GM19043 (cell line): ENCODE results near the gene ZNF681.
"Not testable (repeated sequence)": the region's sequence is repeated elsewhere in the genome, so short reads cannot be mapped to it uniquely, and the experiment has no call there.

ENCODE experiments used
- ATAC-seq: cut with Tn5 transposase; IDR thresholded peaks from one replicate; pipeline ENCODE4 v1.9.1; 2021; ENCODE audit warnings: low read depth; ENCODE audit not compliant: unreplicated experiment

Gene ZNF681

DNA sequence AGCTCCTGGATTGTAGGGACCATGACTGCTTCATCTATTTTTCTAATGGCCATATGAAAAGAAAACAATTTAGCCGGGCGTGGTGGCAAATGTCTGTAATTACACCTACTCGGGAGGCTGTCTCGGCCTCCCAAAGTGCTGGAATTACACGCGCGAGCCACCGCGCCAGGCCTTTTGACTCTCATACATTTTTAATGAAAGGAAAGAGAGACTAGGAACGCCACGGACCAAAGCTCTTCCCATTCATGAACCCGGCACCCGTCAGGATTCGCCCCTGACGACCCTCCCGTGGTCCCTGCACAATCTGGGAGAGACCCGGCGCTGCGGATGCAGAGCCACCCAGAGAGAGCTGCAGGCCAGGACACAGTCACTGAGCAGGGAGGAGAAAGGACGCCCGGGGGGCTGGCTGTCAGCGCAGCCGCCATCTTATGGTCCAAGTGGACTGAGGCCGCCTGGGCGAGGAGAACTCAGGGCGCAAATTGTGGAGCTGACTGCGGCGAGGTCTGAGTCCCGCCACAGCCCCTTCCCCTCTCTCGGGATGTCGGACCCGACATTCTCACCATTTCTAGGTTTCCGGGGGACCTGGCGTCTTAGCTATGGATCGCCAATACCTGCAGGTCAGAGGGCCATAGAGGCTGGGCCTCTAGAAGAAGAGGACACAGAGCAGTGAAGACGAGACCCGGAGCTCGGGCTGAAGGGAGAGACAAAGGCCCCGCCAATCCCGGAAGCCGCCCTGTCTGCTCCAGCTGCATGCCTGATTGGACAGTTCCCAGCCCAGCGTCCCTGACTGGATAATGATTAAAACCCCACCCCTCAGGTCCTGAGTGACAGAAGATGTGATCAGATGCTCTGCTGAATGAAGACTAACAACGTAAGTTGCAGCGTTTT is at the start of gene ZNF681:
Gene ZNF681, minus strand, starts transcription at position 705 of the 888 bp plus-strand sequence. Its CDS starts 142 bp downstream, at position 563.
- ATAC-seq, result peak; percentile 74

DNA sequence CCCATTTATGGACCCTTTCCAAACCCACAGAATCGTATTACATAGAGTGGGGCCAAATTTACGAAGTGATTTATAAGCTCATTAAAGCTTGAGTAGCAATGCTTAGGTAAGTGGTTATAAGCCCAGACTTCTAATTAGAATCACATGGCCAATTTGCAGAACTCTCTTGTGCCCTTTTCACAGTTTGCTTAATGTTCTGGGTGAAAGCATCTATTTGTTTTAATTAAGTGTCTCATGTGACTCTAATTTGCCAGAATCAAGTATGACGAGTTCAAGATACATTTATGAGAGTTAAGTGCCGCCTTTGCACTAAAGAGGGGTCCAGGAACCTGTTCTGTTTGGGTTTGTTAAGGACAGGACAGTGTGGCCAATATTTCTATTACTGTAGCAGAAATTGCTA is 46.0 kb upstream of the ZNF681 start:
- ATAC-seq, result no peak

DNA sequence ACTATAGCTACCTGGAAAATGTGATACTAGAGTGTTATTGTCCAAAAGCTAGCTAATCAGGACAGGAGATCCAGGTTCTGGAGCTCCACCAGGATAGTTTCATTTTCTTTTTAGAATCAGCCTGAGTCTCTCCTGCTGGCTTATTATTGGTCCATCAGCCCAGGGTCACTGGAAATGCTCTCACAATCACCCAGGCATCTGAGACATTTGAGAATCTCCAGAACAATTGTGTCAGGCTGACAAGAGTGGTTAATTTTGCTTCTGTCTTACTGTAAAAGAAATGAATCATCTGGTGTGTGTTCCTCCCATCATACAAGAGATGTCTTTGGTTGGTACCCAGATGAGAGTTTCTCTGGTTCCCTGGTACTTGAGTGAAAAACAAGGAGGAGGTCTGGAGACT is 43.6 kb upstream of the ZNF681 start:
- ATAC-seq, result no peak

DNA sequence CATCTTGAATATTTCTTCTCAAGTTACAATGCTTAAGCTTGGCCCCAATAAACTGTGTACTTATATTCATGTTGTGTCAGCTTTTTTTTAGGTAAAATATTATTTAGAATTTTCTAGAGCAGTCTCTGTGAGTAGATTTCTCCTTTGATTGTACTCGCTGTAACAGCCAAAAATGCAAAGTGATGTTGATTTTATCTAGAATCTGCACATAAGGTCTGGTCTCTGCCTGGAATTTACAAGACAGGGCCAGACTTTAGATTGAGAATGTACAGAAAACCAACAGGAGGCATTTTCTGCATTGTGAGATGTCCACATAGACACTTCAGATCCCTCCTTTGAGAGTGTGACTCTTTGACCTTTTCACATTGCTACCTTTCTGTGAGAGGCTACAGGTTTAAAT is 43.1 kb upstream of the ZNF681 start:
- ATAC-seq, result no peak

DNA sequence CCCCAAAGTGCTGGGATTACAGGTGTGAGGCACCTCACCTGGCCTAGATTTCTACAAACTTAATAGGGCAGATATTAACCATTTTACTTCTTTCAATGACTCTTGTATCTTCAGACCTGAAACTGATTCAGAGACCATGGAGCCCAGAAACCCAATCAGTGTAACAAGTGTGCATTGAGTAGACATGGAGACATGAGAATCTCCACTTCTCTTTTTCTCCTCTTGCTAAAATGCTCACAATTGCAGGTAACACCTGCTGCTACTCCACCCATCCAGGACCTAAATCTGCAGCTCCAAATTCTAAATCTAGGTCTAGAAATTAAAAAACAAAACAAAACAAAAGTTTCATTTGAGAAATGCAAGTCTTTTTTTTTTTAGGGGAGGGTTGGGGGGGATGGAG is 42.2 kb upstream of the ZNF681 start:
- no peak for ATAC-seq

DNA sequence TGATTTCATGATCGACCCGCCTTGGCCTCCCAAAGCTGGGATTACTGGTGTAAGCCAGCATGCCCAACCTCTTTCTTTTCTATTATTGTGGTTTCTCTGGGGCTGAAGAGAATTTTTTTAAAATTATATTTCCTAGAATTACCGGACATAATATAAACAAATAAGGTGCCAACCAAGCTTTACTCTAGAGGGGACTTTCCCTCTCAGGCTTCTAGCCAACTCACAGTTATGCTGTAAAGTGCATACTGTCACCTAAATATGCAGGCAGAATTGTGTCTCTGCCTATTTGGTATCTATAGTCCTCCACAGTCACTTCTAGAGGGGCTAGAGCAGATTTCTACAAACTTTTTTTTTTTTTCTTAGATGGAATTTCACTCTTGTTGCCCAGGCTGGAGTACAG is 41.6 kb upstream of the ZNF681 start:
- no peak for ATAC-seq

DNA sequence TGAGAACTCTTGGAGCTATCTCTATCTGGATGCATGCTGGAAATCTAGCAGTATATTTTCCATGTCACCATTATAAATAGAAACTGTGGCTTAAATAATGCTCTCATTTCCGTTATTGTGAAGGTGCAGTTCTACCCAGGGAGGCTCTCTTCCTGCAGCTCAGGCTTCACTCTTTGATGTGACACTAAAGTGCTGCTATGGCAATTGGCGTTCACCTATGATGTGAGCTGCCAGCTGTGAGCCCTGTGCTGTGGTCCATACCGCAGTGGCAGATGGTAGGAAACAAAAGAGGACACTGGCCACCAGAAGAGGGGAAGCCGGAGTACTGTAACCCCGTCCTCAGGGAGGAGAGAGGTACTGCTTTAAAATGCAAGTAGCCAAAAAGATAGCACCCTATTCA is 40.6 kb upstream of the ZNF681 start:
- ATAC-seq, result peak; percentile 61

DNA sequence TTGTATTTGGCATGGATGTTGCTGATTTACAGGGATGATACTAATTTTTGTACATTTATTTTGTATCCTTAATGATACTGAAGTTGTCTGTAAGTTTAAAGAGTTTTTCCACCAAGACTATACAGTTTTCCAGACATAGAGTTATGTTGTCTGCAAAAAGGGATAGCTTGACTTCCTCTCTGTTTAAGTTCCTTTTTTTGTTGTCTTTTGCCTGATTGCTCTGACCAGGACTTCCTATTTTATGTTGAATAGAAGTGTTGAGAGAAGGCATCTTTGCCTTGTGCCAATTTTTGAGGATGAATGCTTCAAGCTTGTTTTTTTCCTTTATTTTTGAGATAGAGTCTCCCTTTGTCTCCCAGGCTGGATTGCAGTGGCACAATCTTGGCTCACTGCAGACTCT is 36.8 kb upstream of the ZNF681 start:
- no peak for ATAC-seq

DNA sequence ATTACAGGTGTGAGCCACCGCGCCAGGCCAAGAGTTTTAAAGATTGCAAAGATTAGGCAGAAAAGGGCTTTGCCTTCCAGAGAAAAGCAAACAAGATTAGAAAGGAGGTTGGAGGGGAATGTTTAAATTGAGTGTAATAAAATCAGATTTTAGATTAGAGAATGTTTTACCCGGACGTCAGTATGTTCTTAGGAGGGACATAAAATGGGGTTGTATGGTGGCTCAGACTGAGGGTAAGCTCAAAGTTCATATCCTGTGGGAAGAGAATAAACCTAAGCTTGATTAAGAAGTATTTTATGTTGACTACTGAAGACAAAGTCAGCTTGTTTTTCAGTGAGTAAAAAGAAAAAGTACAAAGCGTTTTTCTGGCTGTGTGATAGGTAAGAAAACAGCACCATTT is 34.1 kb upstream of the ZNF681 start:
- no peak for ATAC-seq

DNA sequence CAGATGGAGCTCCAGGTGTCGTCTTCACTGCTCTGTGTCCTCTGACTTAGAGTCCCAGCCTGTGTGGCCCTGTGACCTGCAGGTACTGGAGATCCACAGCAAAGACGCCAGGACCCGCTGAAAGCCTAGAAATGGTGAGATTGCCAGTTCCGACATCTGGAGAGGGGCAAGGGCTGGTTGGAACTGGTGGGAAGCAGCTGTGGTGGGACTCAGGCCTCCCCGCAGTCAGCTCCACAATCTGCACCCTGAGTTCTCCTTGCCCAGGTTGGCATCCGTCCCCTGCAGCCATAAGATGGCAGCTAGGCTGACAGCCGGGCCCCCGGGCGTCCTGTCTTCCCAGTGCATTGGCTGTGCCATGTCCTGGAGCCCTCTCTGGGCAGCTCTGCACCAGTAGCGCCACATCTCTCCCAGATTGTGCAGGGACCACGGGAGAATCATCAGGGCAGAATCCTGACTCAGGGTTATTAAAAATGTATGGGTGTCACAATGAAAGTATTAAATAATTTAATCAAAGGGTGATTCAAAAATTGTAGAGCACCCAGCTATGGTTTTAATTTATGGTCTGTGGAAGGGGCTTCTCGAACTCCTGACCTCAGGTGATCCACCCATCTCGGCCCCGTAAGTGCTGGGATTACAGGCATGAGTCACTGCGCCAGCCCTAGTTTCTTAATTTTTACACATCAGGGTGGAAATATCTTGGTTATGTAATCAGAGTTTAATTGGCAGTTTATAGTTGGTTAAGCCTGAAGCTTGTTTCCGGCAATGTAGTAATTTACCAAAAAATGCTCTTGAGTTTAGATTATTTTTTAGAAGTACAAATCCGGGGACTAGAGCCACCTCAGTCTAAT is 32.2 kb upstream of the ZNF681 start:
- ATAC-seq, result no peak

DNA sequence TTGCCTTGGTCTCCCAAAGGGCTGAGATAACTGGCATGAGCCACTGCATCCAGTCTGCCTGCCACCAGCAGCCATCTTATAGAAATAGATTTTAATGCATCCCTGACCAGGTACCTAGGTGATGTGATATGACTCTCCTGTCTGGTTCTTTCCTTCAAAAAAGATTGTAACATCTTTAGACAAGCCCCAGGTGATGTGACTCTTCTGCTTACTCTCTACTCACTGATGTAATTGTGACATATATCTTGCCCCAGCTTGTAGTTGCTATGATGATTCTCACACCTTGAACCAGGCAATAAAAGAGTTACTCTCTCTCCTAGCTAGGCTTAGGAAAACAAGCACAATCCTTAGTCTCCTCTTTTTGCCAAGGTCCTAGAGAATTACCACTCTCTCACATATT is 30.6 kb upstream of the ZNF681 start:
- no peak for ATAC-seq

DNA sequence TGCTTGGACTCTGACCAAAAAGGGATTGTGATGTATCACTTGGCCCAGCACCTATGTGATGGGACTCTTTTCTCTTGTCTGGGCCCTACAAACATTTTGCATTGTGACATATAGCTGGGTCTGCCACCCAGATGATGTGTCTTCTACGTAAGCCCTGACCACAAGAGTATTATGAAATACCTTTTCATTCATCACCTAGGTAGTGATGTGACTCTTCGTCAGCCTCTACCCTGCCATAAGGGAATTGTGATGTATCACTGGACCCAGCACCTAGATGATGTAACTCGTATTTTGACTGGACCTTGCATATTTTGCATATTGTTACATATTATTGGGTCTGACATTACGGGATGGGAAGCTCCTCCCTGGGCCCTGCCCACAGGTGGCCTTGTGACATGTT is 29.7 kb upstream of the ZNF681 start:
- no peak for ATAC-seq

DNA sequence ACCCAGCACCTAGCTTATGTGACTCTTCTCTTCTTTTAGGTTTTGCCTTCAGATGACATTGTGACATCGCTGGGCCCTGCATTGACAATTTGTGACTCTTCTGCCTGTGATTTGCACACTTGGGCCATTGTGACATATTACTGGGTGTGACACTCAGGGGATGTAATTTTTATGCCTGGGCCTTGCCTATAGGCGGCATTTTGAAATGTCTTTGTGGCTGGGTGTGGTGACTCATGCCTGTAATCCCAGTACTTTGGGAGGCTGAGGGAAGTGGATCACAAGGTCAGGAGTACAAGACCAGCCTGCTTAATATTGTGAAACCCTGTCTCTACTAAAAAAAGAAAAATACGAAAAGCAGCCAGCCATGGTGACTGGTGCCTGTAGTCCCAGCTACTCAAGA is 28.4 kb upstream of the ZNF681 start:
- ATAC-seq, result no peak

DNA sequence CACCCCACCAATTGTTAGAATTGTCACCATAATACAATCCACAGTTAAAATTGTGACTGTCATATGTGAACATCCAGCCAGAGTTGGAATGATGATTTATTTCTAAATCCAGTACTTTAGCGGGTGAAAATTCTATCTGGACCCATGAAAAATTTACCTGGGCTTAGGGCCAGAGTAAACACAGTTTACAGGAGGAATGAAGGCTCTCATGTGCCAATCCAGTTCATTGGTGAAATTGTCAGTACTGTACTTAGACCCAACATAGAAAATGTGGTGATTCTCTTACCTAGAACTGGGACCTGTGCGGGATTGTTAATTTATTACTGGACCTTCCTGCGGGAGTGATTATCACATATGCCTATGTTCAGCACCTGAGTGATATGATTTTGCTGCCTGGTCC is 27.3 kb upstream of the ZNF681 start:
- no peak for ATAC-seq

DNA sequence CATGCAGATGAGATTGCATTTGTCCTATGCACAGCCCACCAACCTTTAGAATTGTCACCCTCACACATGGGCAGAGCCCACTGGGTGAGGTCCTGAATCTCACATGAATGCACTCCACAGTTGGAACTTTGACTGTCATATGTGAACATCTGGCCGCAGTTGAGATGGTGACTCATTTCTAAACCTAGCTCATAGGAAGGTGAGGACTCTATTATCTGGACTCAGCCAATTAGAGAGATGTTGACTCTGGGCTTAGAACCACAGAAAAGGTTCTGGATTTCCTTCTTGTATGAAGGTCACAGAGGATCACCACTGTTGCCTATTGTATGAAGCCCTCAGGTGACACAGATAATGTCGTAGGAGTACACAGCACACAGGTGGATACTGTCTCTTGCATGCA is 25.6 kb upstream of the ZNF681 start:
- no peak for ATAC-seq

DNA sequence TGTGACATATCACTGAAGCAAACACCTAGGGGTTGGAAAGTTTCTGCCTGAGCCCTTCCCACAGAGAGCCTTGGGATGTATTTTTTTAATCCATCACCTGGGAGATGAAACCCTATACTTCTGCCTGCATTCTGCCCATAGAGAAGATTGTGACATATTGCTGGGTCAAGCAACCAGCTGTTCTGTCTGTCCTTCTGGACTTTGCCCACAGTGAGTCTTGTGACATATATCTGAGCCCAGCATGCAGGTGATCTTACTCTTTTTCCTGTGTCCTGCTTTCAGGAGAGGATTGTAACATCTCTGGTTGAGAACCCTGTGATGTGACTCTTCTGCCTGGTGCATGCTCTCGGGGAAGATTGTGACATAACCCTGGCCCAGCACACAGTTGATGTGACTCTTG is 24.9 kb upstream of the ZNF681 start:
- no peak for ATAC-seq

DNA sequence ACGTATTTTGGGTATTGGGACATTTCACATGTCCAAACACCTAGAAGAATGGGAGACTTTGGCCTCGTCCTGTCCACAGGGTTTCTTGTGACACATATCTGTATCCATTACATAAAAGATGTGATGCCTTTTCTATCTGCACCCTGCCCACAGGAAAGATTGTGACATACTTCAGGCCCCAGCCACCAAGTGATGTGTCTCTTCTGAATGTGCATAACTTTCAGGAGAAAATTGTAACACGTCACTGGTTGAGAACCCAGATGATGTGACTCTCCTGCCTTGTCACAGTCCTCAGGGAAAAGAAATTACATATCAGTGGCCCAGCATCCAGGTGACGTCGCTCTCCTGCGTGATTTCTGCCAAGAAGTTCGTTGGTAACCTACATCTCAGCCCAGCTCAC is 21.0 kb upstream of the ZNF681 start:
- ATAC-seq, result no peak

DNA sequence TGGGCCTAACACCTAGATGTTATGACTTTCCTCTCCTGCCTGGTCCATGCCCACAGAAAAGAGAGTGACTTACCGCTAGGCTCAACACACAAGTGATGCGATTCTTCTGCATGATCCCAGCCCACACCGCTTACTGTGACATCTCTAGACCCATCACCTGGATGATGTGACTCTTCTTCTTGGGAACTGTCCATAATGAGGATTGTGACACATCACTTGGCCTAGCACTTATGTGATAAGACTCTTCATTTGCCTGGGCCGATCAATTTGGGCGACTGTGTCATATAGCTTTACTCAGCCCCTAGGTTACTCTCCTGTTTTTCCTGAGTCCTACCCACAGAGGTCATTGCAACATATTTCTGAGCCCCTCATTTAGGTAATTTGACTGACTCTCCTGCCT is 19.9 kb upstream of the ZNF681 start:
- no peak for ATAC-seq

DNA sequence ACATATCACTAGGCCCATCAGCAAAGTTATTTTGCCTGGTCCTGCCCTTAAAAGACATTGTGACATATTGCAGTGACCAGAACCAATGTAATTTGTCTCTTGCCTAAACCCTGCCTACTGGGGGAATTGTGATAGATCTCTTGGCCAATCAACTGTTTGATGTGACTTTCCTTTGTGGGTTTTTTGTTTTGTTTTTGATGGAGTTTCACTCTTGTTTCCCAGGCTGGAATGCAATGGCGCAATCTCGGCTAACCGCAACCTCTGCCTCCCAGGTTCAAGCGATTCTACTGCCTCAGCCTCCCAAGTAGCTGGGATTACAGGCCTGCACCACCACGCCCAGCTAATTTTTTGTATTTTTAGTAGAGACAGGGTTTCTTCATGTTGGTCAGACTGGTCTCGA is 19.3 kb upstream of the ZNF681 start:
- ATAC-seq, result not testable (repeated sequence)

DNA sequence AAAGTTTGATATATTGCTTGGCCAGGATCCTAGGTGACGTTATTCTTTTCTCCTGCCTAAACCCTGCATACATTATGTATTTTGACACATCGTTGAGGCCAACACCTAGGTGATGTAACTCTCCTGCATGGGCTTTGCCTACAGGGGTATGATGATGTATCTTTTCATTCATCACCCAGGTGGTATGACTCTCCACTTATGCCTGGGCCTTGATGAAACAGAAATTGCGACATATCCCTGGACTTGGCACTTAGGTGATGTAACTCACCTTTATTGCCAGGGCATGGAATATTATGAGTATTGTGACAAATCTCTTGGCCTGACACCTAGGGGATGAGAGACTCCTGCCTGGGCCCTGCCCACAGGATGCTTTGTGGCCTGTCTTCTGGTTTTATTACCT is 18.5 kb upstream of the ZNF681 start:
- ATAC-seq, result no peak

DNA sequence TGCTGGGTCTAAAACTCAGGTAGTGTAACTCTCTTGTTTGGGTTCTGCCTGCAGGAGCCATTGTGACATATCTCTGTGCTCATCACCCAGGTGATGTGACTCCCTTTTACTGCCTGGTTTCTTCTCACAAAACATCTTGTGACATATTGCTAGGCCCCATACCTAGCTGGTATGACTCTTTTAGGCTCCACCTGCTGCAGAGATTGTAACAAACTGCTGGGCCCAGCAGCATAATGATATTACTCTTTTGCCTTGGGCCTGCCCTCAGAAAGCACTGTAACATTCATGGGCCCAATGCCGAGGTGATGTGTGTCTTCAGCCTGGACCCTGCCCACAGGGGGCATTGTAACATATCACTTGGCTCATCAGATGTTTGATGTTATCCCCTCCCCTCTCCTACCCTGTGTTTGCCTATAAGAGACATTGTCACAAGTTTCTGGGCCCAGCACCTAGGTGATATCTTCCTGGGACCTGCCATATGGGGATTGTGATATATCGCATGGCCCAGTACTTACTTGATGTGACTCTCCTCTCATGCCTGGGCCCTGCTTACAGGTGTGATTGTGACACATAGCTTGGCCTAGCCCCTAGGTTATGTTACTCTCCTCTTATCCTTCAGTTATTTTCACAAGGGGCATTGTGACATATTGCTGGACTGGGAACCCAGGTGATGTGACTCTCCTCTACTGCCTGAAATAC is 18.0 kb upstream of the ZNF681 start:
- ATAC-seq, result no peak
